Skin of body (tissue), 1 donor: ENCODE data around the gene FAM47E. TPM values are rescaled to one million over a fixed set of nuclear protein-coding genes. Genes with fewer than 3 reads are reported as not detected.

ENCODE experiments used
- total RNA-seq: library from RNA; depleted of rRNA; stranded (reverse); fragments of >200 nt; gene quantifications from one replicate; pipeline ENCODE4 v1.2.3, GENCODE V29; 2014

FAM47E gene
- total RNA-seq, 1 donor from 2014 or later, result 2.1 TPM

Other genes with a start within 250 kb of the FAM47E start
- 0.10 TPM for gene CXCL9, start 244.2 kb upstream of the FAM47E start, total RNA-seq
- gene CXCL10, start 228.2 kb upstream of the FAM47E start, total RNA-seq, result 1.7 TPM
- gene CXCL11, start 215.7 kb upstream of the FAM47E start, total RNA-seq, result 0.49 TPM
- gene ART3, start 177.0 kb upstream of the FAM47E start, total RNA-seq, result 8.0 TPM
- gene NUP54, start 103.3 kb upstream of the FAM47E start, total RNA-seq, result 60.4 TPM
- gene SCARB2, start 37.9 kb upstream of the FAM47E start, total RNA-seq, result 129 TPM
- 12.4 TPM for gene STBD1, start 55.0 kb downstream of the FAM47E start, total RNA-seq
- 0.69 TPM for gene CCDC158, start 169.4 kb downstream of the FAM47E start, total RNA-seq
- 8.0 TPM for gene SHROOM3, start 183.5 kb downstream of the FAM47E start, total RNA-seq